Activated T-cell treated with anti-CD3 and anti-CD28 coated beads, Interleukin-2, amount 50 U/mL, for 24 hours (primary cell): ENCODE results near the gene CREB5.
A peak's percentile ranks its signal among the peaks of the same experiment; 100 is the strongest.
"Not testable (repeated sequence)": the region's sequence is repeated elsewhere in the genome, so short reads cannot be mapped to it uniquely, and the experiment has no call there.

ENCODE experiments used
- DNase-seq: peaks from one replicate; pipeline ENCODE4 v3.0.0-alpha.2; 2020
- H3K27ac Mint-ChIP-seq: 2 replicates; pipeline ENCODE4 v1.8.0; 2020; ENCODE audit warnings: mild to moderate bottlenecking, mixed read lengths
- H3K27me3 Mint-ChIP-seq: 2 replicates; pipeline ENCODE4 v1.8.0; 2020; ENCODE audit warnings: mixed read lengths
- H3K36me3 Mint-ChIP-seq: 2 replicates; pipeline ENCODE4 v1.8.0; 2020; ENCODE audit warnings: low read depth, mixed read lengths
- H3K4me1 Mint-ChIP-seq: 2 replicates; pipeline ENCODE4 v1.8.0; 2020; ENCODE audit warnings: low read depth, mixed read lengths
- H3K4me3 Mint-ChIP-seq: 2 replicates; pipeline ENCODE4 v1.8.0; 2020; ENCODE audit warnings: mild to moderate bottlenecking, moderate library complexity, mixed read lengths
- H3K9me3 Mint-ChIP-seq: 2 replicates; pipeline ENCODE4 v1.8.0; 2020; ENCODE audit warnings: mixed read lengths

CREB5 gene

GRCh38 chr7:28392289-28392688, 20.0 kb upstream of the CREB5 start:
- Mint-ChIP-seq H3K27me3 (peaks cover 54% of the 10 kb centered on the region), H3K9me3 (no peaks in the 10 kb centered on the region)
- no peak for DNase-seq

GRCh38 chr7:28395404-28395803, 16.9 kb upstream of the CREB5 start:
- H3K27me3 Mint-ChIP-seq, result peaks cover 52% of the 10 kb centered on the region
- H3K4me1 Mint-ChIP-seq, result no peaks in the 10 kb centered on the region
- no peaks in the 10 kb centered on the region for H3K36me3 Mint-ChIP-seq
- no peak overlapping the region for H3K4me3 Mint-ChIP-seq
- H3K9me3 Mint-ChIP-seq, result no peaks in the 10 kb centered on the region
- no peak overlapping the region for H3K27ac Mint-ChIP-seq
- DNase-seq, result no peak

More at GRCh38 chr7:28392289-28392688, 20.0 kb upstream of the CREB5 start:
- H3K27ac Mint-ChIP-seq, result no peak overlapping the region
- H3K4me3 Mint-ChIP-seq, result no peak overlapping the region
- H3K4me1 Mint-ChIP-seq, result peaks cover 1% of the 10 kb centered on the region
- H3K36me3 Mint-ChIP-seq, result no peaks in the 10 kb centered on the region

GRCh38 chr7:28395831-28396230, 16.5 kb upstream of the CREB5 start:
- H3K9me3 Mint-ChIP-seq, result no peaks in the 10 kb centered on the region
- H3K36me3 Mint-ChIP-seq, result no peaks in the 10 kb centered on the region
- H3K27ac Mint-ChIP-seq, result no peak overlapping the region
- DNase-seq, result no peak
- H3K27me3 Mint-ChIP-seq, result peaks cover 50% of the 10 kb centered on the region
- H3K4me1 Mint-ChIP-seq, result no peaks in the 10 kb centered on the region
- no peak overlapping the region for H3K4me3 Mint-ChIP-seq

- Mint-ChIP-seq H3K27me3 (peaks cover 42% of the 10 kb centered on the region), H3K36me3 (no peaks in the 10 kb centered on the region), H3K4me3 (no peak overlapping the region), H3K4me1 (no peaks in the 10 kb centered on the region), H3K27ac (no peak overlapping the region), H3K9me3 (no peaks in the 10 kb centered on the region)
- no peak for DNase-seq
Measured at GRCh38 chr7:28397141-28397540, 15.2 kb upstream of the CREB5 start.

GRCh38 chr7:28400838-28401360, 11.4 kb upstream of the CREB5 start:
- H3K4me1 Mint-ChIP-seq, result peaks cover 6% of the 10 kb centered on the region
- DNase-seq, result no peak
- H3K27ac Mint-ChIP-seq, result no peak overlapping the region
- H3K4me3 Mint-ChIP-seq, result no peak overlapping the region
- peaks cover 46% of the 10 kb centered on the region for H3K27me3 Mint-ChIP-seq
- no peaks in the 10 kb centered on the region for H3K9me3 Mint-ChIP-seq
- no peaks in the 10 kb centered on the region for H3K36me3 Mint-ChIP-seq

- not testable (repeated sequence) for H3K4me1 Mint-ChIP-seq, H3K9me3 Mint-ChIP-seq, H3K27ac Mint-ChIP-seq
Measured at GRCh38 chr7:28401567-28401966, 10.8 kb upstream of the CREB5 start.

GRCh38 chr7:28405662-28406061, 6.7 kb upstream of the CREB5 start:
- no peaks in the 10 kb centered on the region for H3K9me3 Mint-ChIP-seq
- DNase-seq, result no peak
- no peak overlapping the region for H3K4me3 Mint-ChIP-seq
- no peaks in the 10 kb centered on the region for H3K36me3 Mint-ChIP-seq
- no peak overlapping the region for H3K27ac Mint-ChIP-seq
- peaks cover 66% of the 10 kb centered on the region for H3K27me3 Mint-ChIP-seq
- peaks cover 32% of the 10 kb centered on the region for H3K4me1 Mint-ChIP-seq

More at GRCh38 chr7:28401567-28401966, 10.8 kb upstream of the CREB5 start:
- DNase-seq, H3K36me3 Mint-ChIP-seq, H3K4me3 Mint-ChIP-seq: not testable (repeated sequence)
- peaks cover 52% of the 10 kb centered on the region for H3K27me3 Mint-ChIP-seq

GRCh38 chr7:28406192-28406591, 6.1 kb upstream of the CREB5 start:
- H3K9me3 Mint-ChIP-seq, result no peaks in the 10 kb centered on the region
- DNase-seq, result no peak
- H3K27me3 Mint-ChIP-seq, result peaks cover 71% of the 10 kb centered on the region
- H3K27ac Mint-ChIP-seq, result no peak overlapping the region
- H3K36me3 Mint-ChIP-seq, result no peaks in the 10 kb centered on the region
- H3K4me3 Mint-ChIP-seq, result no peak overlapping the region
- H3K4me1 Mint-ChIP-seq, result peaks cover 37% of the 10 kb centered on the region

GRCh38 chr7:28407651-28408050, 4.7 kb upstream of the CREB5 start:
- H3K4me3 Mint-ChIP-seq, result no peak overlapping the region
- no peak for DNase-seq
- peaks cover 46% of the 10 kb centered on the region for H3K4me1 Mint-ChIP-seq

GRCh38 chr7:28408105-28408959, 4.0 kb upstream of the CREB5 start:
- peak; percentile 38 for DNase-seq
- peak overlapping the region; percentile 31 for H3K4me3 Mint-ChIP-seq
- peaks cover 86% of the 10 kb centered on the region for H3K27me3 Mint-ChIP-seq
- peaks cover 48% of the 10 kb centered on the region for H3K4me1 Mint-ChIP-seq
- H3K36me3 Mint-ChIP-seq, result no peaks in the 10 kb centered on the region
- H3K27ac Mint-ChIP-seq, result no peak overlapping the region
- H3K9me3 Mint-ChIP-seq, result no peaks in the 10 kb centered on the region

More at GRCh38 chr7:28407651-28408050, 4.7 kb upstream of the CREB5 start:
- Mint-ChIP-seq H3K27me3 (peaks cover 83% of the 10 kb centered on the region), H3K9me3 (no peaks in the 10 kb centered on the region), H3K36me3 (no peaks in the 10 kb centered on the region), H3K27ac (no peak overlapping the region)

GRCh38 chr7:28408960-28409715, 3.2 kb upstream of the CREB5 start:
- peak; percentile 75 for DNase-seq
- H3K36me3 Mint-ChIP-seq, result no peaks in the 10 kb centered on the region
- peak overlapping the region; percentile 80 for H3K4me3 Mint-ChIP-seq
- peaks cover 48% of the 10 kb centered on the region for H3K4me1 Mint-ChIP-seq
- no peaks in the 10 kb centered on the region for H3K9me3 Mint-ChIP-seq
- peak overlapping the region; percentile 87 for H3K27ac Mint-ChIP-seq
- peaks cover 90% of the 10 kb centered on the region for H3K27me3 Mint-ChIP-seq

- Mint-ChIP-seq H3K4me3 (peak overlapping the region; percentile 80), H3K4me1 (peaks cover 48% of the 10 kb centered on the region), H3K9me3 (no peaks in the 10 kb centered on the region), H3K27ac (peak overlapping the region; percentile 87), H3K36me3 (no peaks in the 10 kb centered on the region), H3K27me3 (peaks cover 87% of the 10 kb centered on the region)
- peak; percentile 40 for DNase-seq
Measured at GRCh38 chr7:28409716-28410627, 2.3 kb upstream of the CREB5 start.

GRCh38 chr7:28410628-28411531, 1.4 kb upstream of the CREB5 start:
- no peak for DNase-seq
- Mint-ChIP-seq H3K9me3 (no peaks in the 10 kb centered on the region), H3K4me3 (peak overlapping the region; percentile 67), H3K27ac (peak overlapping the region; percentile 44), H3K36me3 (no peaks in the 10 kb centered on the region), H3K4me1 (peaks cover 43% of the 10 kb centered on the region), H3K27me3 (peaks cover 88% of the 10 kb centered on the region)
